Neural cell (in vitro differentiated cells): ENCODE measurements around the gene GFER. TPM values are rescaled to one million over a fixed set of nuclear protein-coding genes. Genes with fewer than 3 reads are reported as not detected.

Source experiments
- H2AFZ ChIP-seq: fragments of 200-600, 300-800 bp; sonication (generic), shearing (Covaris generic); 2 replicates; pipeline ENCODE4 v1.6.0; 2014; ENCODE audit warnings: low read depth, mild to moderate bottlenecking, antibody characterized with exemption, low read length, moderate library complexity
- H3F3A ChIP-seq: fragments of 200-600 bp; shearing (Covaris generic); 2 replicates; pipeline ENCODE4 v1.6.1; 2016; ENCODE audit warnings: mild to moderate bottlenecking, moderate library complexity, mixed read lengths, antibody characterized with exemption, low read length; ENCODE audit not compliant: insufficient read depth, poor library complexity, severe bottlenecking
- H3K27ac ChIP-seq: fragments of 200-600, 300-800 bp; sonication (generic), shearing (Covaris generic); 2 replicates; pipeline ENCODE4 v1.5.1; 2014; ENCODE audit warnings: mild to moderate bottlenecking, low read length, moderate library complexity
- H3K27me3 ChIP-seq: fragments of 300-800, 200-600 bp; sonication (generic), shearing (Covaris generic); 2 replicates; pipeline ENCODE4 v1.6.0; 2014; ENCODE audit warnings: mild to moderate bottlenecking, low read depth, low read length, moderate library complexity; ENCODE audit not compliant: insufficient read depth
- H3K36me3 ChIP-seq: fragments of 300-800, 200-600 bp; sonication (generic), shearing (Covaris generic); 2 replicates; pipeline ENCODE4 v1.5.1; 2014; ENCODE audit warnings: mild to moderate bottlenecking, antibody characterized with exemption, low read length, moderate library complexity; ENCODE audit not compliant: insufficient read depth
- H3K4me2 ChIP-seq: fragments of 300-800, 200-600 bp; sonication (generic), shearing (Covaris generic); 2 replicates; pipeline ENCODE4 v1.6.0; 2014; ENCODE audit warnings: mild to moderate bottlenecking, low read length
- H3K4me3 ChIP-seq: fragments of 300-800, 200-600 bp; sonication (generic), shearing (Covaris generic); 2 replicates; pipeline ENCODE4 v1.5.1; 2014; ENCODE audit warnings: mild to moderate bottlenecking, low read length, moderate library complexity
- H3K79me2 ChIP-seq: fragments of 200-600 bp; shearing (Covaris generic); replicated peaks from 2 replicates; pipeline ENCODE4 v1.6.0; 2014; ENCODE audit warnings: mild to moderate bottlenecking, low read length, moderate library complexity; ENCODE audit not compliant: insufficient read depth
- H3K9ac ChIP-seq: fragments of 300-800, 200-600 bp; sonication (generic), shearing (Covaris generic); 2 replicates; pipeline ENCODE4 v1.6.1; 2016; ENCODE audit warnings: mild to moderate bottlenecking, low read length, mixed read lengths
- H3K9me2 ChIP-seq: fragments of 200-600 bp; shearing (Covaris generic); 2 replicates; pipeline ENCODE4 v1.6.1; 2016; ENCODE audit warnings: mild to moderate bottlenecking, low read length, mixed read lengths; ENCODE audit not compliant: insufficient read depth
- H3K9me3 ChIP-seq: fragments of 200-600, 300-800 bp; sonication (generic), shearing (Covaris generic); 2 replicates; pipeline ENCODE4 v1.6.1; 2016; ENCODE audit warnings: mild to moderate bottlenecking, mixed run types, low read length, moderate library complexity, mixed read lengths
- H4K20me1 ChIP-seq: fragments of 200-600 bp; shearing (Covaris generic); 2 replicates; pipeline ENCODE4 v1.6.1; 2016; ENCODE audit warnings: mild to moderate bottlenecking, mixed run types; ENCODE audit not compliant: insufficient read depth
- CTCF ChIP-seq: fragments of 450-650 bp; IDR thresholded peaks from 2 replicates; pipeline ENCODE4 v1.5.1; 2014; ENCODE audit warnings: antibody characterized with exemption, mild to moderate bottlenecking, moderate library complexity; ENCODE audit not compliant: poor library complexity, severe bottlenecking
- EP300 ChIP-seq: fragments of 450-650 bp; conservative IDR thresholded peaks from 2 replicates; pipeline ENCODE4 v1.6.1; 2014; ENCODE audit warnings: antibody characterized with exemption, mild to moderate bottlenecking, moderate library complexity; ENCODE audit not compliant: poor library complexity, severe bottlenecking
- EZH2 ChIP-seq: fragments of 200-600, 300-800 bp; shearing (Covaris generic), sonication (generic); IDR thresholded peaks from 2 replicates; pipeline ENCODE4 v1.6.1; 2014; ENCODE audit warnings: antibody characterized with exemption, low read length, borderline replicate concordance, mild to moderate bottlenecking; ENCODE audit not compliant: insufficient read depth, poor library complexity, severe bottlenecking
- MXI1 ChIP-seq: fragments of 450-650 bp; conservative IDR thresholded peaks from 2 replicates; pipeline ENCODE4 v1.6.1; 2014; ENCODE audit warnings: antibody characterized with exemption, mild to moderate bottlenecking; ENCODE audit not compliant: poor library complexity, severe bottlenecking
- POLR2AphosphoS5 ChIP-seq: IDR thresholded peaks from 2 replicates; pipeline ENCODE4 v1.6.1; 2012
- RAD21 ChIP-seq: fragments of 450-650 bp; conservative IDR thresholded peaks from 2 replicates; pipeline ENCODE4 v1.6.1; 2014; ENCODE audit warnings: antibody characterized with exemption, mild to moderate bottlenecking, moderate library complexity
- REST ChIP-seq: IDR thresholded peaks from 2 replicates; pipeline ENCODE4 v1.6.1; 2012; ENCODE audit warnings: borderline replicate concordance
- SMC3 ChIP-seq: fragments of 450-650 bp; conservative IDR thresholded peaks from 2 replicates; pipeline ENCODE4 v1.6.1; 2014; ENCODE audit warnings: antibody characterized with exemption, mild to moderate bottlenecking, moderate library complexity; ENCODE audit not compliant: poor library complexity
- TAF1 ChIP-seq: IDR thresholded peaks from 2 replicates; pipeline ENCODE4 v1.6.1; 2012; ENCODE audit warnings: low read depth
- polyA plus RNA-seq: library from polyadenylated mRNA; depleted of rRNA; stranded (reverse); fragments of >200 nt; gene quantifications from 2 replicates; pipeline ENCODE4 v1.2.3, GENCODE V29; 2014

GFER gene
- polyA plus RNA-seq, 1 donor from 2014 or later = 37.8 TPM

- Histone ChIP-seq H3K9me3 (no peaks in the 10 kb centered on the region), H3K4me2 (no peak overlapping the region), H3K36me3 (no peaks in the 10 kb centered on the region), H4K20me1 (no peaks in the 10 kb centered on the region), H3K4me3 (no peak overlapping the region), H3F3A (no peaks in the 10 kb centered on the region), H3K27me3 (no peaks in the 10 kb centered on the region), H3K79me2 (no peaks in the 10 kb centered on the region), H3K9me2 (no peaks in the 10 kb centered on the region), H3K9ac (no peak overlapping the region), H2AFZ (no peak overlapping the region), H3K27ac (no peak overlapping the region)
- no peak for TF ChIP-seq CTCF
- TF ChIP-seq TAF1 = no peak
Observed at GRCh38 chr16:1949507-1949906, 34.5 kb upstream of the GFER start.

- Histone ChIP-seq H3K4me2 (no peak overlapping the region), H2AFZ (no peak overlapping the region)
- TF ChIP-seq MXI1 = no peak
- no peak for TF ChIP-seq RAD21
Observed at GRCh38 chr16:1950047-1950446, 33.9 kb upstream of the GFER start.

GRCh38 chr16:1950559-1950958 lies 33.4 kb upstream of the GFER start:
- TF ChIP-seq CTCF (no peak), TAF1 (no peak), REST (no peak), POLR2AphosphoS5 (no peak), EZH2 (no peak), RAD21 (no peak), MXI1 (no peak), EP300 (no peak), SMC3 (no peak)
- Histone ChIP-seq H3K27me3 (no peaks in the 10 kb centered on the region), H3K79me2 (no peaks in the 10 kb centered on the region), H3K9me2 (no peaks in the 10 kb centered on the region), H4K20me1 (no peaks in the 10 kb centered on the region), H3K9ac (no peak overlapping the region), H3F3A (no peaks in the 10 kb centered on the region), H3K27ac (no peak overlapping the region), H2AFZ (no peak overlapping the region), H3K36me3 (no peaks in the 10 kb centered on the region), H3K4me2 (no peak overlapping the region), H3K9me3 (no peaks in the 10 kb centered on the region), H3K4me3 (no peak overlapping the region)

More at GRCh38 chr16:1950047-1950446, 33.9 kb upstream of the GFER start:
- H3K27ac ChIP-seq = no peak overlapping the region
- H3K36me3 ChIP-seq = no peaks in the 10 kb centered on the region
- H3K79me2 ChIP-seq = no peaks in the 10 kb centered on the region
- no peaks in the 10 kb centered on the region for H3K9me3 ChIP-seq
- H3K4me3 ChIP-seq = no peak overlapping the region
- no peaks in the 10 kb centered on the region for H3F3A ChIP-seq
- H3K27me3 ChIP-seq = no peaks in the 10 kb centered on the region
- H3K9me2 ChIP-seq = no peaks in the 10 kb centered on the region
- no peak overlapping the region for H3K9ac ChIP-seq
- no peaks in the 10 kb centered on the region for H4K20me1 ChIP-seq
